ENCODE measurements around the gene SRSF3.
"Not testable (repeated sequence)": the region's sequence is repeated elsewhere in the genome, so short reads cannot be mapped to it uniquely, and the experiment has no call there.

The SRSF3 gene

GRCh38 chr6:36650848-36651478 lies 56.8 kb downstream of the SRSF3 start:
- DNase-seq, result no peak

DNA sequence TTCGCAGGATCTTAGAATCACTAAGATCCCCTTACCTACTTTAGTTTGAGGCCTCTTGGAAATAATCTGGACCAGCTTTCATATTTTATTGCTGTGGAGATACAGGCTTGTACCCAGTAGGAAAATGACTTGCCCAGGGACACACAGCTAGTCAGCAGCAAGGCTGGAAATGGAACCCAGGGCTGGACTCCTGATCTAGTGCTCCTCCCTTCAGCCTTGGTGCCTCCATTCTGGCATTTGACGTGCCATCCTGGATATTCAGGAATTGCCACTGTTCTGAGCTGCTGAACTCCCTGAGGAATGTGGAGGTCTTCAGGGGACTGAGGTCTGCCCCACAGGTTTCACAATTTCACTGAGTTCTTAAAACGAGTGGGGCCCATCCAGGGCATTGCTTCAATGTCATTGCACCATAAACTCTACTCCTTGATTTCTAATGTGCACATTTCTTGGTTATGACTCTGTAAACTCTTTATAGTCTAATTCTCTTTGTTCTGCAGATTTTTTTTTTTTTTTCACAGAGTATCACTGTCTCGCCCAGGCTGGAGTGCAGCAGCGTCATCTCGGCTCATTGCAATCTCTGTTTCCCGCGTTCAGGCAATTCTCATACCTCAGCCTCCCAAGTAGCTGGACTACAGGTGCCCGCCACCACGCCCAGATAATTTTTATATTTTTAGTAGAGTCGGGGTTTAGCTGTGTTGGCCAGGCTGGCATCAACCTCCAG lies 57.7 kb downstream of the SRSF3 start:
- DNase-seq, result no peak

- not testable (repeated sequence) for DNase-seq
These were observed 60.3 kb downstream of the SRSF3 start for GRCh38 chr6:36654469-36654868.
